MM.1S (cell line): ENCODE data around the gene PTGIR.

Experiments
- DNase-seq: peaks from one replicate; pipeline ENCODE4 v3.0.0-alpha.2; 2015
- H2AFZ ChIP-seq: fragments of 300-600 bp; sonication (generic); 2 replicates; pipeline ENCODE4 v1.6.0; 2016; ENCODE audit warnings: antibody characterized with exemption, low read length
- H3F3A ChIP-seq: fragments of 300-600 bp; sonication (generic); 2 replicates; pipeline ENCODE4 v1.6.1; 2016; ENCODE audit warnings: mild to moderate bottlenecking, antibody characterized with exemption, low read length, moderate library complexity, mixed read lengths; ENCODE audit not compliant: insufficient read depth
- H3K27ac ChIP-seq: fragments of 300-600 bp; sonication (generic); 2 replicates; pipeline ENCODE4 v1.5.1; 2016; ENCODE audit warnings: mild to moderate bottlenecking, low read length
- H3K27me3 ChIP-seq: fragments of 300-600 bp; sonication (generic); replicated peaks from 2 replicates; pipeline ENCODE4 v1.6.0; 2016; ENCODE audit warnings: low read length; ENCODE audit not compliant: insufficient read depth
- H3K36me3 ChIP-seq: fragments of 300-600 bp; sonication (generic); replicated peaks from 2 replicates; pipeline ENCODE4 v1.6.1; 2016; ENCODE audit warnings: mild to moderate bottlenecking, low read length, mixed read lengths; ENCODE audit not compliant: insufficient read depth
- H3K4me1 ChIP-seq: fragments of 300-600 bp; sonication (generic); 2 replicates; pipeline ENCODE4 v1.6.1; 2016; ENCODE audit warnings: low read length, mixed read lengths
- H3K4me2 ChIP-seq: fragments of 300-600 bp; sonication (generic); 2 replicates; pipeline ENCODE4 v1.6.0; 2016; ENCODE audit warnings: low read depth, low read length
- H3K4me3 ChIP-seq: fragments of 300-600 bp; sonication (generic); 2 replicates; pipeline ENCODE4 v1.5.1; 2016; ENCODE audit warnings: low read length, mixed read lengths
- H3K79me2 ChIP-seq: fragments of 300-600 bp; sonication (generic); 2 replicates; pipeline ENCODE4 v1.6.1; 2016; ENCODE audit warnings: mixed run types, low read length, mixed read lengths
- H3K9ac ChIP-seq: fragments of 300-600 bp; sonication (generic); 2 replicates; pipeline ENCODE4 v1.6.1; 2016; ENCODE audit warnings: low read length, mixed read lengths
- H3K9me2 ChIP-seq: fragments of 300-600 bp; sonication (generic); replicated peaks from 2 replicates; pipeline ENCODE4 v1.6.1; 2016; ENCODE audit warnings: mild to moderate bottlenecking, low read length, mixed read lengths; ENCODE audit not compliant: insufficient read depth
- H3K9me3 ChIP-seq: fragments of 300-600 bp; sonication (generic); replicated peaks from 2 replicates; pipeline ENCODE4 v1.6.1; 2016; ENCODE audit warnings: mild to moderate bottlenecking, low read length, mixed read lengths; ENCODE audit not compliant: insufficient read depth
- H4K20me1 ChIP-seq: fragments of 300-600 bp; sonication (generic); 2 replicates; pipeline ENCODE4 v1.6.1; 2016; ENCODE audit warnings: mild to moderate bottlenecking, low read length, moderate library complexity, mixed read lengths; ENCODE audit not compliant: insufficient read depth
- EZH2 ChIP-seq: fragments of 300-600 bp; sonication (generic); optimal IDR thresholded peaks from 2 replicates; pipeline ENCODE3; 2017; ENCODE audit warnings: low read depth, mild to moderate bottlenecking, antibody characterized with exemption, low read length, mixed read lengths
- EZH2phosphoT487 ChIP-seq: fragments of 300-600 bp; sonication (generic); IDR thresholded peaks from 2 replicates; pipeline ENCODE4 v1.6.1; 2018; ENCODE audit warnings: antibody characterized with exemption, low read length
- TF ChIP-seq, protein P1 (sequence below): fragments of 300-600 bp; sonication (generic); IDR thresholded peaks from 2 replicates; pipeline ENCODE4 v1.5.1; 2016; ENCODE audit warnings: antibody characterized with exemption, low read length, mixed read lengths

The PTGIR gene

DNA sequence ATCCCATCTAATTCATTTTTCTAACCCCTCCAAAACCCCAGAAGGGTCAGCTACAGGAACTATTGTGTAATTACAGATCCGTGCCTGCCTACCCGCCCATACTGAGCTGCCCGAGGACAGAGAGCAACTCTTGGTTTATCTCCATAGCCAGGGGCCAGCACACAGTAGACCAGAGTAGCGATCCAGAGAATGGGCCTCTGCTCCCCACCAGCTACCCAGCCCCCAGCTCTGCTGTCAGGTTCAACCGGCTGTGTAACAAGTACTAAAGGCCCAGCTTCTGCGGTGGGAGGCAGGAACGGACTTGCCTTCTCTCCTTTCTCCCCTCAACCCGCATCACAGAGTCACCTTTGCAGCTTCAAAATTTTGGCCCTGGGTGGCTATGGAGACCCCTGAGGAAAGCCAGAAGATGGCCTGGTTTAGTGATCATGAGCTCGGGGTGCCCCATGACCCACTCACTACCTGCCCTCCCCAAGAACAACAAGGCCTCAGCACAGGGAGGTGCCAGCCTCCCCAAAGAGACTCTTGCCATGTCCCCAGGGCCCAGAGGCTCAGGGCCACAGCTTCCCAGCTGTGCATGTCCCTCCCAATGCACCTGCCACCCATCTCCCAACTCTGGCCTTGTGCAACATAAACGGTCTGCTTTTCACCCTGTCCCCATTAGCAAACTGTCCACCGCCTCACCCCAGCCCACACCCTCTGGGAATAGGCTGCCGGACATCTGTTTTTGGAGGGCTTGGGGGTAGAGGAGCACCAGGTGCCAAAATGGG, 18.0 kb downstream of the PTGIR start:
- H3K79me2 ChIP-seq, result peaks cover 44% of the 10 kb centered on the region
- H4K20me1 ChIP-seq, result peaks cover 49% of the 10 kb centered on the region

GRCh38 chr19:46606019-46606418, 18.9 kb downstream of the PTGIR start:
- Histone ChIP-seq H3K4me3 (no peak overlapping the region), H3K4me1 (peaks cover 20% of the 10 kb centered on the region), H3K27ac (no peak overlapping the region), H3K9me3 (no peaks in the 10 kb centered on the region), H3K79me2 (peaks cover 51% of the 10 kb centered on the region), H3K36me3 (peaks cover 11% of the 10 kb centered on the region; the same call in 1 of the 2 replicates), H3K4me2 (no peak overlapping the region), H3K27me3 (0 out of 2 replicates have a peak, but pooled peaks cover 3% of the 10 kb centered on the region), H2AFZ (no peak overlapping the region), H3K9me2 (no peaks in the 10 kb centered on the region), H4K20me1 (peaks cover 42% of the 10 kb centered on the region), H3F3A (peaks cover 14% of the 10 kb centered on the region), H3K9ac (no peak overlapping the region)
- TF ChIP-seq EZH2phosphoT487 (no peak), EZH2 (no peak)
- TF ChIP-seq, protein P1, sequence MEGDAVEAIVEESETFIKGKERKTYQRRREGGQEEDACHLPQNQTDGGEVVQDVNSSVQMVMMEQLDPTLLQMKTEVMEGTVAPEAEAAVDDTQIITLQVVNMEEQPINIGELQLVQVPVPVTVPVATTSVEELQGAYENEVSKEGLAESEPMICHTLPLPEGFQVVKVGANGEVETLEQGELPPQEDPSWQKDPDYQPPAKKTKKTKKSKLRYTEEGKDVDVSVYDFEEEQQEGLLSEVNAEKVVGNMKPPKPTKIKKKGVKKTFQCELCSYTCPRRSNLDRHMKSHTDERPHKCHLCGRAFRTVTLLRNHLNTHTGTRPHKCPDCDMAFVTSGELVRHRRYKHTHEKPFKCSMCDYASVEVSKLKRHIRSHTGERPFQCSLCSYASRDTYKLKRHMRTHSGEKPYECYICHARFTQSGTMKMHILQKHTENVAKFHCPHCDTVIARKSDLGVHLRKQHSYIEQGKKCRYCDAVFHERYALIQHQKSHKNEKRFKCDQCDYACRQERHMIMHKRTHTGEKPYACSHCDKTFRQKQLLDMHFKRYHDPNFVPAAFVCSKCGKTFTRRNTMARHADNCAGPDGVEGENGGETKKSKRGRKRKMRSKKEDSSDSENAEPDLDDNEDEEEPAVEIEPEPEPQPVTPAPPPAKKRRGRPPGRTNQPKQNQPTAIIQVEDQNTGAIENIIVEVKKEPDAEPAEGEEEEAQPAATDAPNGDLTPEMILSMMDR, result no peak
- DNase-seq, result no peak

More for the DNA sequence above, 18.0 kb downstream of the PTGIR start:
- Histone ChIP-seq H3K4me2 (no peak overlapping the region), H3K4me1 (peaks cover 28% of the 10 kb centered on the region), H3K27ac (no peak overlapping the region), H3K9ac (no peak overlapping the region), H3K4me3 (no peak overlapping the region), H3K9me2 (no peaks in the 10 kb centered on the region), H3K36me3 (peaks cover 11% of the 10 kb centered on the region; the same call in 1 of the 2 replicates), H3F3A (peaks cover 23% of the 10 kb centered on the region), H2AFZ (no peak overlapping the region), H3K9me3 (no peaks in the 10 kb centered on the region), H3K27me3 (peaks cover 8% of the 10 kb centered on the region)
- no peak for DNase-seq
- TF ChIP-seq EZH2 (no peak), EZH2phosphoT487 (no peak)
- TF ChIP-seq, protein P1, result no peak

DNA sequence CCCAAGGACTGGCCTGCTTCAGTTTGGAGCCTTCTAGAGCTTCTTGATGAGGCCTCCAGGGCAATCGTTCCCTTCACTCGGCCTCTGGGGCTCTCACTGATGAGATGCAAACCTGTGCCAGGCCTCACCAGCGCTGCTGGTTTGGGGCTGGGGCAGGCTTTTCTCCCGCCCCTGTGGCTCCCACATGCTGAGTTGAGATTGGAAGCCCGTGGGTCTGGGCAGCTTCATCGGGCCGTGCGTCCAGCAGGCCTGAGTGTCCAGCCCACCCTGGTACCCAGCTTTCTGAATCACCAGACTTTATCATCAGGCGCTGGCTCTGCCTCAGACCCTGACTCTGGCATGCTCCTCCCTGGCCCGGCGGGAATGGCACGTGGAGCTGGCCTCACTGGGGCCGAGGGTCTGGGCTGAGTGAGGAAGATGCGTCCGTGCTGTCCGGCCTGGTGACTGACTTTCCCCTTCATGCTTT, 19.5 kb downstream of the PTGIR start:
- Histone ChIP-seq H3K4me2 (no peak overlapping the region), H3K27ac (no peak overlapping the region), H3K27me3 (0 out of 2 replicates have a peak, but pooled peaks cover 3% of the 10 kb centered on the region), H2AFZ (no peak overlapping the region), H3K4me1 (peaks cover 14% of the 10 kb centered on the region), H3K9ac (no peak overlapping the region), H4K20me1 (peaks cover 36% of the 10 kb centered on the region), H3K9me3 (no peaks in the 10 kb centered on the region), H3K79me2 (peaks cover 51% of the 10 kb centered on the region), H3K4me3 (no peak overlapping the region), H3K9me2 (no peaks in the 10 kb centered on the region), H3K36me3 (peaks cover 11% of the 10 kb centered on the region; the same call in 1 of the 2 replicates), H3F3A (peaks cover 8% of the 10 kb centered on the region)
- DNase-seq, result no peak
- no peak for TF ChIP-seq EZH2
- no peak for TF ChIP-seq EZH2phosphoT487
- TF ChIP-seq, protein P1, result no peak
